Measurements from ENCODE around the gene TCERG1.
"Not testable (repeated sequence)": the region's sequence is repeated elsewhere in the genome, so short reads cannot be mapped to it uniquely, and the experiment has no call there.

The TCERG1 gene

GRCh38 chr5:146520731-146521130 is 73.6 kb downstream of the TCERG1 start:
- no peak for DNase-seq (ENCODE audit: low read depth in 2 of 2)

DNA sequence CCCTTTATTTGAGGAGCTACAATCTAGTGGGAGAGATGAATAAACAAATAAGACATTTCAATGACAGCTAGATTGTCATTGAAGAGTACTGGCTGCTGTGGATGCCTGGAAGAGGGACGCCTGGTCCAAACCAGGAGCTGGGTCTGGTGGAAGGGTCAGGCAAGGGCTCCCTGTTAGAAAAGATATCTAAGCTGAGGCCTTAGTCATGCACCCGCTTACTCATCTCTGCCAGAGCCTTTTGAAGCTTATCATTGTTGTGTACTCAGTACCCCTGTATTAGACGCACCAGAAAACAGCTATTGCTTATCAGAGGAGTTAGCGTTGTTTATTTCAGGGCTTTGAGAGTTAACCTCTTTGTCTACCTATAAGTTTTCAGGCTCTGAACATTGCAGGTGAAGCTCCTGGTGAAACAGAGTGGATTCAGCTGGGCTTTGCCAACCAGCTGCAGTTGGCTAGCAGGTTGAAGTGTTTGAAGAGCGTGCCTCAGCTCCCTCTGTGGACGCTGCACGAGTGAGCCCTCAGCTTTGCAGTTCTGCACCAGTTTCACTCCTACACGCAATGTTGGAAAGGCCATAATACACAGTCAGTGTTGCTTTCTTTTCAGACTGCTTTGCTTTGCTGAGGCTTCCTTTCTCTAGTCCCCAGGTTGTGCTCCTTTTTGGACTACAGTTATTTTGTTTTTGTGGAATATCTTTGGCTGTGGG is 74.4 kb downstream of the TCERG1 start:
- DNase-seq (ENCODE audit: low read depth in 2 of 2): no peak

- no peak for DNase-seq (ENCODE audit: low read depth in 2 of 2)
These were observed 76.6 kb downstream of the TCERG1 start for GRCh38 chr5:146523698-146524097.

DNA sequence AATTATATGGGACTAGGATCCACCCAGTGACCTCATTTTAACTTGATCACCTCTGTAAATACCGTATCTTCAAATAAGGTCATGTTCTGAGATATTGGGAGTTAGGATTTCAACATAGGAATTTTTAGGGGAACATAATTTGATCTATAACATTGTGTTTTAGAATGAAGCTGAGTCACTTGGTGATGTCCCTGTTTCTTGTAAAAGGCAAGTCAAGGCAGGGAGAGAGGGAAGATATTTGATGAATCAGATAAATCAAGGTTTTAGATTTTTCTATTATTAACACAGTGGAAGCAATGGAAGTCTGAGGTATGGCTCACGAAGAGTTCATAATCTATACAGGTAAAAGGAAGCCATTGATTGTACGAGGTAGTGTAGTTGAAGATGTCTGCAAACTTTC is 80.7 kb downstream of the TCERG1 start:
- DNase-seq (ENCODE audit: low read depth in 2 of 2): no peak

GRCh38 chr5:146528236-146528635 is 81.1 kb downstream of the TCERG1 start:
- no peak for DNase-seq (ENCODE audit: low read depth in 2 of 2)

DNA sequence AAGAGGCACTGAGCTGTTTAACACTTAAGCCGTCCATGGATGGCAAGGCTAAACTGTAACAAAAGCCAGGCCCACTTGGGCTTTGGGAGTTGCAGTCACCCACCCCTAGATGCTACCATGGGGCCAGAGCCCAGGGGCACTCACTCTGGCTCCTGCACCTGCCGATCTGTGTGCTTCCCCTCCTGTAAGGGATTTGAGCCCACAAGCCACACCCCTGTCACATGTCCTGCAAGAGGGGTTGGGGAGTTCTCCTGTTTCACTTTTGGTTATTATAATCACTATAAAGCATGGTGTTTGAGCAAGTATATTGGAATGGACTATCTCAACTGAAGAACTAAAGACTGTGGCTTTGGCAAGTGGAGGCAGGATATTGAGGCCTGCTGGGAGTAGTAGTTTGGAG is 82.9 kb downstream of the TCERG1 start:
- no peak for DNase-seq (ENCODE audit: low read depth in 2 of 2)

GRCh38 chr5:146533260-146533857 is 86.2 kb downstream of the TCERG1 start:
- peak; percentile 45 to 48 for DNase-seq (ENCODE audit: low read depth in 2 of 2)

- DNase-seq (ENCODE audit: low read depth in 2 of 2): no peak
These were observed 86.7 kb downstream of the TCERG1 start for GRCh38 chr5:146533882-146534281.

GRCh38 chr5:146538432-146538831 is 91.3 kb downstream of the TCERG1 start:
- DNase-seq (ENCODE audit: low read depth in 2 of 2): no peak

DNA sequence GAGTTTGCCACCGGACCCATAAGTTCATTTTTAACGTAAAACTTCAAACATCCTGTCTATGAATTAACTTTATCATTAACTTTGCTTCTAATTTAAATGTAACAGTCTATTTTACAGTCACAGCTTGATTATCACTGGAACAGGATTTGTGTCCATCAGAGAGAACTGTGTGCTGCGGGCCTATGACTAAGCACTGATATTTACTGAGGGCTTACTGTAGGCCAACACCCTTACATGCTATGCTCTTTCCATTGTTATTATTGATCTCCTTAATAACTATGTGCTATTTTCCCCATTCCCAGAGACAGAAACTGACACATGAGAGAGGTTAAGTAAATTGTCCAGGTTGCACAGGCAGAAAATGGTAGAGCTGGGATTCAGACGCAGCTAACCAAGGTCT is 92.8 kb downstream of the TCERG1 start:
- no peak for DNase-seq (ENCODE audit: low read depth in 2 of 2)

DNA sequence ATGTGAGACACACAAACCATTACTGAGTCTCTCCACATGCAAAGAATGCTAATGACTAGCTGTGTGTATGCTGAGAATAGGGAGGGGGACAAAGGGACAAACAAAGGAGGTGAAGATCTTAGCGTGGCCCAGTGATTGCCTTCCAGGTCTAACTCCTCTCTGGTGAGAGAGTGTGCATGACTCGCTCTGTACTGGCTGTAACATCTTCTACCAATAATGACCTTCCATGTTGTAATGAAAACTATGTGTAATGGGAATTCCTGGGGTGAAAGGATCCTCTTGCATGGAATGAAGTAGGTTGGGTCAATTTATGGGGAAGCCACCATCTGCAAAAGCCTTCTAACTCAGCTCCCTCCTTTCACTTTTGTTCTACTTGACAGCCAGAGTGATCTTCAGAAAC is 93.3 kb downstream of the TCERG1 start:
- DNase-seq (ENCODE audit: low read depth in 2 of 2): no peak

GRCh38 chr5:146541958-146542849 is 95.1 kb downstream of the TCERG1 start:
- peak; percentile 39 to 54 for DNase-seq (ENCODE audit: low read depth in 2 of 2)

- no peak for DNase-seq (ENCODE audit: low read depth in 2 of 2)
These were observed 97.1 kb downstream of the TCERG1 start for GRCh38 chr5:146544232-146544631.

GRCh38 chr5:146548781-146549449 is 101.8 kb downstream of the TCERG1 start:
- DNase-seq (ENCODE audit: low read depth in 2 of 2): no peak

GRCh38 chr5:146549615-146550014 is 102.5 kb downstream of the TCERG1 start:
- DNase-seq (ENCODE audit: low read depth in 2 of 2): no peak

- no peak for DNase-seq (ENCODE audit: low read depth in 2 of 2)
These were observed 106.3 kb downstream of the TCERG1 start for GRCh38 chr5:146553446-146553845.

GRCh38 chr5:146556884-146557283 is 109.8 kb downstream of the TCERG1 start:
- not testable (repeated sequence) for DNase-seq (ENCODE audit: low read depth in 2 of 2)

DNA sequence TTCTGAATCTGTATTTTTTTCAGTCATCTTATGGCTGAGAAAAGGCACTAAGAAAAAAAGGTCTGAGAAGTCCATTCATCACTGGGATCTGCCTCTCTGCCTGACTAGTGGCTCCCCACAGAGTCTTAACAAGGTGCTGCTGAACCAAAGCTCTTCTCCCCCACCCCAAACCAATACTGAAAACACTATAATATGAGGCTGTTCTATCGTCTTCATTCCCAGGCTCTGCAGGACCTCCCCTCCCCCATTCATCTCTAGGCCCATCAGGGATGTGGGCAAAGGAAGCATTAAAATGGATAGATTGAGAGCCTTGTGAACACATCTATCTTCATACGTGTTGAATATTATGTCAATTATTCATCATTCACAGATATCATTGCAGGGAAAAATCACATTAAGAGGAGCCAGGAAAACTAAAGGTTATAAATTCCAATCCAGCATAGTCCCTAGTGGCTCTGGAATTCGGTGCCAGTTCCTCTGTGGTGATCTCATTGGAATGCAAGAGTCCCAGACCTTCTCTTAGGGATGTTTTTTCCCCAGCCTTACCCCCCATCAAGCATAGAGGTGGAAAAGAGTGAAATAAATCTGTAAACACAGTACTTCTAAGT is 113.2 kb downstream of the TCERG1 start:
- DNase-seq (ENCODE audit: low read depth in 2 of 2): no peak

All from stimulated activated CD8-positive, alpha-beta memory T cell treated with anti-CD3 and anti-CD28 coated beads, Interleukin-15, amount 100 ng/mL, for 48 hours (primary cell).